Measurements from ENCODE around the gene ZDHHC13.

Gene ZDHHC13

DNA sequence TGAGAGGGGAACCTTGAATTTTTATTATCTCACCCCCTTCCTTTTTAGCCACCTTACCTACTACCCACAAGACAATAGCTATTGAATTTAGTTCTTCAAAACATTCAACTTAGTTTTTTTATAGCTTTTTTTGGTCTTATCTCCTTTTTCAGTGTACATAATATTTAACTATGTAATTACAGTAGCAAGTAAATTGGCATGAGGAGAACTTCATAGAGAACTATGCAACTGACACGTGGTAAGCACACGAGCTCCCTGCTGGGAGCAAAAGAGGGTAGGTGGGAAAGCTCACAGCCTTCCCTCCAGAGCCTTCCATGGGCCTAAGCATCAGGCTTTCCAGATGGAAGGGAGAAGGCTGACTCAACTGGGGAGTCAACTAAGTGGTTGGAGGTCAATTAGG lies 22.1 kb upstream of the ZDHHC13 start:
- Histone ChIP-seq H3K27ac (ENCODE audit: low read depth, low read length) (no peak overlapping the region), H3K36me3 (ENCODE audit: control insufficient read depth in 5 of 5, insufficient read depth in 5 of 5, low read length in 5 of 5) (no peaks in the 10 kb centered on the region), H3K9ac (ENCODE audit: low read length in 5 of 5) (no peak overlapping the region), H3K4me1 (ENCODE audit: control insufficient read depth in 5 of 5, insufficient read depth in 5 of 5, low read length in 5 of 5) (no peaks in the 10 kb centered on the region), H3K9me3 (ENCODE audit: control insufficient read depth in 5 of 5, low read length in 5 of 5) (no peaks in the 10 kb centered on the region), H3K27me3 (ENCODE audit: control insufficient read depth in 5 of 5, insufficient read depth in 4 of 5, low read length in 5 of 5) (peaks cover 0 to 5% (median 4%) of the 10 kb centered on the region in 5 donors), H3K4me3 (ENCODE audit: low read depth in 1 of 5, low read length in 5 of 5) (no peak overlapping the region)

DNA sequence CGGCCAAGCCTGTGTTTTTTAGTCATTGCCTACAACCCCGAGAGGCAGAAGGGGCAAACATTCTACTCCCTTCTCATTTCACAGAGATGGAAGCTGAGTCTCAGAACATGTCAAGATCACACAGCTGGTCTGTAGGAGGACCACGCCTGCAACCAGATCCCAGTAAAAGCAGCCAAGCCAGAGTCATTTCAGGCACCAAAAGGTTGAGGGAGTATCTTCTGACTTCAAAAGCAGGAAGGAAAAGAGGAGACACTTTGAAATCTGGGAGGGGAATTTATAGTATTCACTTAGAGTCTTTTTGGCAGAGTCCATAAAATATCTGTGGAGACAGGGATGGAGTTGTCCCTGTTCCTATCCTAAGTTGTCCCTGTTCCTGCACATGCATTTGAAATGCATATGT lies 17.9 kb upstream of the ZDHHC13 start:
- Histone ChIP-seq H3K36me3 (ENCODE audit: control insufficient read depth in 5 of 5, insufficient read depth in 5 of 5, low read length in 5 of 5) (no peaks in the 10 kb centered on the region), H3K4me3 (ENCODE audit: low read depth in 1 of 5, low read length in 5 of 5) (no peak overlapping the region), H3K4me1 (ENCODE audit: control insufficient read depth in 5 of 5, insufficient read depth in 5 of 5, low read length in 5 of 5) (no peaks in the 10 kb centered on the region), H3K9ac (ENCODE audit: low read length in 5 of 5) (no peak overlapping the region), H3K9me3 (ENCODE audit: control insufficient read depth in 5 of 5, low read length in 5 of 5) (peaks cover 0 to 6% (median 3%) of the 10 kb centered on the region in 5 donors), H3K27ac (ENCODE audit: low read depth, low read length) (no peak overlapping the region), H3K27me3 (ENCODE audit: control insufficient read depth in 5 of 5, insufficient read depth in 4 of 5, low read length in 5 of 5) (peaks cover 0 to 5% (median 2%) of the 10 kb centered on the region in 5 donors)

DNA sequence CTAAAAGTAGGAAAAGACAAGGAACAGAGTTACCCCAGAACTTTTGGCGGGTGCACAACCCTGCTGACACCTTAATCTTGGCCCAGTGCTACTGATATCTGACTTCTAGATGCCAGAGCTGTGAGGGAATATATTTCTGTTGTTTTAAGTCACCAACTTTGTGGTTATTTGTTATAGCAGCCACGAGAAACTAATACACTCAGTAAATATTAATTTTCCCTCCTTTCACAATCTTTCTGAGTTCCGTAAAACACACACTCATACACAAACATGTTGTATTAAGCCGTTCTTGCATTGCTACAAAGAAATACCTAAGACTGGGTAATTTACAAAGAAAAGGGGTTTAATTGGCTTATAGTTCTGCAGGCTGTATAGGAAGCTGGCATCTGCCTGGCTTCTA lies 16.1 kb upstream of the ZDHHC13 start:
- Histone ChIP-seq H3K9me3 (ENCODE audit: control insufficient read depth in 5 of 5, low read length in 5 of 5) (peaks cover 0 to 6% (median 3%) of the 10 kb centered on the region in 5 donors), H3K27ac (ENCODE audit: low read depth, low read length) (no peak overlapping the region), H3K4me3 (ENCODE audit: low read depth in 1 of 5, low read length in 5 of 5) (no peak overlapping the region), H3K9ac (ENCODE audit: low read length in 5 of 5) (no peak overlapping the region), H3K36me3 (ENCODE audit: control insufficient read depth in 5 of 5, insufficient read depth in 5 of 5, low read length in 5 of 5) (no peaks in the 10 kb centered on the region), H3K27me3 (ENCODE audit: control insufficient read depth in 5 of 5, insufficient read depth in 4 of 5, low read length in 5 of 5) (peaks cover 0 to 5% (median 2%) of the 10 kb centered on the region in 5 donors), H3K4me1 (ENCODE audit: control insufficient read depth in 5 of 5, insufficient read depth in 5 of 5, low read length in 5 of 5) (no peaks in the 10 kb centered on the region)

DNA sequence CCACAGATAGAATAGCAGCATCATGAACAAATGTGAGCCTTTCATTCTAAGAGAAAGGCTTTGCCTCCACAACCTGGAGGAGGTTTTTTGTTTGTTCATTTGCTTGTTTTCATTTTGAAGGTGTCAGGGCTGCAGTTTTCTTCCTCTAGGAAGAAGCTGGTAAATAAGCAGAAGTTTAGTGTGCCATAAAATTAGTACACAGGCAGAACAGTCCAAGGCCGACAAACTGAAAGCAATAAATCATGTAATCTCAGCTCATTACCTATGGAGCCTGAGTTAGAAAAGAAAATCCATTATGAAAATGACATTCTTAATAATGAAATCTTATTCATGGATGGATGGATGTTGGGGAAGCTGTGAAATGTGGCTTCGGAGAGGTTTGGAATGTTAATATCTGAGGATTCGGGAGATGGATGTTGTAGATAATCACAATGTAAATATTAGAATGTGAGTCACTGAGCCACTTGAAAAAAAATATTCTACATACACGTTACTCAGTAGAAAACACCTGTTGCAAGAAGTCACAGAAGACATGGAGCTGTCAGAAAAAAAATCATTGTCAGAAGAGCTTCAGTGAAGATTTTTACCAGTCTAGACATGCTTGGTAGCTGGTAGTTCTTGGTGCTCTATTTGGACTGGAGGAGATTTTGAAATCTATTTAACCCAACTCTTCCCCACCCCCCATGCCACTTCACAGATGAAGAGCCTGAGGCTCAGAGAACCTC lies 15.0 kb upstream of the ZDHHC13 start:
- Histone ChIP-seq H3K27me3 (ENCODE audit: control insufficient read depth in 5 of 5, insufficient read depth in 4 of 5, low read length in 5 of 5) (peaks cover 0 to 5% (median 0%) of the 10 kb centered on the region in 5 donors), H3K36me3 (ENCODE audit: control insufficient read depth in 5 of 5, insufficient read depth in 5 of 5, low read length in 5 of 5) (no peaks in the 10 kb centered on the region), H3K4me1 (ENCODE audit: control insufficient read depth in 5 of 5, insufficient read depth in 5 of 5, low read length in 5 of 5) (no peaks in the 10 kb centered on the region), H3K4me3 (ENCODE audit: low read depth in 1 of 5, low read length in 5 of 5) (no peak overlapping the region), H3K9ac (ENCODE audit: low read length in 5 of 5) (no peak overlapping the region), H3K27ac (ENCODE audit: low read depth, low read length) (no peak overlapping the region), H3K9me3 (ENCODE audit: control insufficient read depth in 5 of 5, low read length in 5 of 5) (peaks cover 0 to 6% (median 3%) of the 10 kb centered on the region in 5 donors)

DNA sequence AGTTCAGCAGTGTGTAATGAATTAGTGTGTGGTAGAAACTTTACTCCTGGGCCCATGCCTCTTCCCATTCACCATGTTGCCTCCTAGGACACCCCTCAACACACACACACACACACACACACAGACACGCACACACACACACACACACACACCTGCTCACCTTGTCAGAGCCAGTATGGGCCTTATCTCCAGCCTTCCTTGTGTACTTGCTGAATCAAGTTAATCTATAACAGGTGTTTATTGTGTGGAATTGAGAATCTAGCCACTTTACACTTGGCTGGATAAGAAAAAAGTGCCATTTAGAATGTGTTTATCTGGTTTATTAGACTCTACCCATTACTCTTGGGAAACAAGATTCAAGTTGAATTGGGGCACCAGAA lies 14.5 kb upstream of the ZDHHC13 start:
- peaks cover 0 to 6% (median 3%) of the 10 kb centered on the region in 5 donors for H3K9me3 ChIP-seq (ENCODE audit: control insufficient read depth in 5 of 5, low read length in 5 of 5)
- peaks cover 0 to 2% (median 0%) of the 10 kb centered on the region in 5 donors for H3K27me3 ChIP-seq (ENCODE audit: control insufficient read depth in 5 of 5, insufficient read depth in 4 of 5, low read length in 5 of 5)
- H3K4me3 ChIP-seq (ENCODE audit: low read depth in 1 of 5, low read length in 5 of 5): no peak overlapping the region
- no peaks in the 10 kb centered on the region for H3K4me1 ChIP-seq (ENCODE audit: control insufficient read depth in 5 of 5, insufficient read depth in 5 of 5, low read length in 5 of 5)
- H3K9ac ChIP-seq (ENCODE audit: low read length in 5 of 5): no peak overlapping the region
- H3K36me3 ChIP-seq (ENCODE audit: control insufficient read depth in 5 of 5, insufficient read depth in 5 of 5, low read length in 5 of 5): no peaks in the 10 kb centered on the region
- no peak overlapping the region for H3K27ac ChIP-seq (ENCODE audit: low read depth, low read length)

DNA sequence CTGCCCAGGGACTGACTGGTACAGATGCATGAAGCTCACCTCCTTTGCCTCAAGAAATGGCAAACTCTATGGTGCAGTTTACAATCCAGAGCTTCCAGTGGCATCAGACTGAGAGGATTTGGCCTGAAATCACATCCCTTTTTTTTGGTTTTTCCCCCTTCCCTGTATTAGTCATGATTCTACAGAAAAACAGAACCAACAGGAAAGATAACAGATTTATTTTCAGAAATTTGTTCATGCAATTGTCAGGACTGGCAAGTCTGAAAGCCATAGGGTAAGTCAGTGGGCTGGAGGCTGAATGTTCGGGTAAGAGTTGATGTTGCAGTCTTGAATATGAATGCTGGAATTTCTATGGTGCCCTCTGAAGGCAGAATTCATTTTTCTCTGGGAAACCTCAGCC lies 12.0 kb upstream of the ZDHHC13 start:
- no peak overlapping the region for H3K4me3 ChIP-seq (ENCODE audit: low read depth in 1 of 5, low read length in 5 of 5)
- no peak overlapping the region for H3K9ac ChIP-seq (ENCODE audit: low read length in 5 of 5)
- no peaks in the 10 kb centered on the region for H3K36me3 ChIP-seq (ENCODE audit: control insufficient read depth in 5 of 5, insufficient read depth in 5 of 5, low read length in 5 of 5)
- peaks cover 0 to 6% (median 0%) of the 10 kb centered on the region in 5 donors for H3K27me3 ChIP-seq (ENCODE audit: control insufficient read depth in 5 of 5, insufficient read depth in 4 of 5, low read length in 5 of 5)
- peaks cover 0 to 6% (median 3%) of the 10 kb centered on the region in 5 donors for H3K9me3 ChIP-seq (ENCODE audit: control insufficient read depth in 5 of 5, low read length in 5 of 5)
- no peak overlapping the region for H3K27ac ChIP-seq (ENCODE audit: low read depth, low read length)
- no peaks in the 10 kb centered on the region for H3K4me1 ChIP-seq (ENCODE audit: control insufficient read depth in 5 of 5, insufficient read depth in 5 of 5, low read length in 5 of 5)

DNA sequence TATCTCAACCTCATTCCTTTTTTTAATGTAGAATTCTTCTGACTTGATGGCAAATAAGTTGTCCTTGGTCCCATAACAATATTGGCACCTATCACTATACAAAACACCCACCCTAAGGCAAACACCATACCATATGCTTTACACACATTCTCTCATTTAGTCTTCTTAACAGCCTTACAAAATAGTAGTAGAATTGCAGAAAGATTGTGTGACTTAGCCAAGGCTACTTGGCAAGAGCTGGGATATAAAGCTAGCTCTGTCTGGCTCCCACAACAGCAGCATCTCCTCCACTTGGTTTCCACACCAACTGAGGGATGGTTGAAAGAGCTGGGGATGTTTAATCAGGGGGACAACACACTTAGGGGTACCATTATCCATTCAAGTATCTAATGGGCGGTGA lies 9.8 kb upstream of the ZDHHC13 start:
- H3K27me3 ChIP-seq (ENCODE audit: control insufficient read depth in 5 of 5, insufficient read depth in 4 of 5, low read length in 5 of 5): peaks cover 0 to 9% (median 0%) of the 10 kb centered on the region in 5 donors
- H3K27ac ChIP-seq (ENCODE audit: low read depth, low read length): no peak overlapping the region
- H3K4me3 ChIP-seq (ENCODE audit: low read depth in 1 of 5, low read length in 5 of 5): no peak overlapping the region
- H3K36me3 ChIP-seq (ENCODE audit: control insufficient read depth in 5 of 5, insufficient read depth in 5 of 5, low read length in 5 of 5): no peaks in the 10 kb centered on the region
- no peaks in the 10 kb centered on the region for H3K4me1 ChIP-seq (ENCODE audit: control insufficient read depth in 5 of 5, insufficient read depth in 5 of 5, low read length in 5 of 5)
- no peaks in the 10 kb centered on the region for H3K9me3 ChIP-seq (ENCODE audit: control insufficient read depth in 5 of 5, low read length in 5 of 5)
- no peak overlapping the region for H3K9ac ChIP-seq (ENCODE audit: low read length in 5 of 5)

DNA sequence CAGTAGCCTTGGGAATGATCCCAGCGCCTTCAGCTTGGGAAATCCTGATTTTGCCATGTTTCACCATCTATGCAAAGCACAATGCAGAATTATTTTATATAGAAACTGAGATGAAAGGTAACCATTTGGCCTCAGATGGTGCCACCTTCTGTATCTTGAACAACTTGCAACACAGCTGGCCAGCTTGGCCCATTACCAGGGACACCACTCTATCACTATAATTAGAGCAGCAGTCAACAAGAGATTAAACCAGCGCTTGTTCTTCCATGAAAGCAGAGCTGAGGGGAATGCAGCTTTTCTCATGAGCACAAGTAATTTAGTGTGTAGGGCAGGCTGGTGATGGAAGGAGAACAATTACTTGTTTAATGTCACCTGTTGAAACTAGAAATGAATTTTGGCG lies 6.7 kb upstream of the ZDHHC13 start:
- Histone ChIP-seq H3K36me3 (ENCODE audit: control insufficient read depth in 5 of 5, insufficient read depth in 5 of 5, low read length in 5 of 5) (no peaks in the 10 kb centered on the region), H3K27ac (ENCODE audit: low read depth, low read length) (no peak overlapping the region), H3K4me3 (ENCODE audit: low read depth in 1 of 5, low read length in 5 of 5) (no peak overlapping the region), H3K9me3 (ENCODE audit: control insufficient read depth in 5 of 5, low read length in 5 of 5) (no peaks in the 10 kb centered on the region), H3K27me3 (ENCODE audit: control insufficient read depth in 5 of 5, insufficient read depth in 4 of 5, low read length in 5 of 5) (peaks cover 0 to 9% (median 0%) of the 10 kb centered on the region in 5 donors), H3K4me1 (ENCODE audit: control insufficient read depth in 5 of 5, insufficient read depth in 5 of 5, low read length in 5 of 5) (peaks cover 0 to 4% (median 0%) of the 10 kb centered on the region in 5 donors), H3K9ac (ENCODE audit: low read length in 5 of 5) (no peak overlapping the region)

DNA sequence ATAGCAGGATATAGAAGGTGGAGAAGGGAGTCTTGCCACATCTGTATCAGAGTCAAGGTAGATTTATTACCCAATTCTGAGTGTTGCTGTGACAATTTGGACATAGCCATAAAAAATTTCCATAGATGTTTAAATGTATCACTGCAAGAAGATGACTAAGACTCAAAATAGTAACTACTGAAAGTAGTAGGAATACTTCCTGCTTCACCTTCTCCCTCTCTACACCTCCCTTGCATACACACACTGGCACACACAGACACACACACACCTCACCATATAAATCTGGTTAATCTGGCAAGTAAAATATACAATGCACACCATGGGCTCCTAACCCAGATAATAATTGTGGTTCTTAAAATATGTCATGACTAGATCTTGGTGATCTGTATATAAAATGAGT lies 5.2 kb upstream of the ZDHHC13 start:
- H3K4me3 ChIP-seq (ENCODE audit: low read depth in 1 of 5, low read length in 5 of 5): no peak overlapping the region
- peaks cover 0 to 10% (median 5%) of the 10 kb centered on the region in 5 donors for H3K4me1 ChIP-seq (ENCODE audit: control insufficient read depth in 5 of 5, insufficient read depth in 5 of 5, low read length in 5 of 5)
- no peak overlapping the region for H3K9ac ChIP-seq (ENCODE audit: low read length in 5 of 5)
- no peak overlapping the region for H3K27ac ChIP-seq (ENCODE audit: low read depth, low read length)
- H3K9me3 ChIP-seq (ENCODE audit: control insufficient read depth in 5 of 5, low read length in 5 of 5): no peaks in the 10 kb centered on the region
- H3K27me3 ChIP-seq (ENCODE audit: control insufficient read depth in 5 of 5, insufficient read depth in 4 of 5, low read length in 5 of 5): peaks cover 0 to 9% (median 0%) of the 10 kb centered on the region in 5 donors
- H3K36me3 ChIP-seq (ENCODE audit: control insufficient read depth in 5 of 5, insufficient read depth in 5 of 5, low read length in 5 of 5): no peaks in the 10 kb centered on the region

DNA sequence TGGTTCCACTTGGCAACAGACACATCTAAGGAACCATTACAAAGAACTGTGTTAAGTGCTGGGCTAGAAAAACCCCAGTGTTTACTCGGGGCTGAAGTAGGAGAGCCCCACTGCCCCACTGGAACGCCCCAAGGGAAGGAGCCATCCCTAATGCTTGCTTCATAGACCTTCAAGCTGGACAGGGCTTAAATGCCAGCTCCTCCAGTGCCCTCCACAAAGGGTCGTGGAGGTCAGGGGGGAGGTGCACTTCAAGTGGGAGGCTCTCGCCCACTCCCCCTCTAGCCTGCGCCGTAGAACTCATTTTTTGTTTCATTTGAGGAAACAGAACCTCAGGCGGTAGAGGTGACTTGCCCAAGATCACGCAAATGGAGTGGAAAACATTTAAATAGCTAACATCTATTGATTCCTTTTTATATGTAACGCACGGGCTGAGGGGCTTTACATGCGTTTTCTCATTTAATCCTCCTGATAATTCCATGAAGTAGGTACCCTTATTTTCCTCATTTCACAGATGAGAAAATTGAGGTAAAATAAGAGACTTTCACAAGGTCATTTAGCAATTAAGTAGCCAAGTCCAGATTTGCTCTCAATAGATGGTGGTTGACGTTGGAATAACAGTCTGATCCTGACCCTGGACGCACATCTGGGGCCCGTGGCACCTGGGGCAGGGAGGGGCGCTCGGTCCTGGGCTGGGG lies 545 bp upstream of the ZDHHC13 start:
- H3K27ac ChIP-seq (ENCODE audit: low read depth, low read length): no peak overlapping the region
- H3K9ac ChIP-seq (ENCODE audit: low read length in 5 of 5): peak overlapping the region in 4 of 5 donors; percentile 66 to 79 (median 72)
- H3K9me3 ChIP-seq (ENCODE audit: control insufficient read depth in 5 of 5, low read length in 5 of 5): no peaks in the 10 kb centered on the region
- peaks cover 0 to 7% (median 0%) of the 10 kb centered on the region in 5 donors for H3K27me3 ChIP-seq (ENCODE audit: control insufficient read depth in 5 of 5, insufficient read depth in 4 of 5, low read length in 5 of 5)
- peaks cover 0 to 21% (median 15%) of the 10 kb centered on the region in 5 donors for H3K4me1 ChIP-seq (ENCODE audit: control insufficient read depth in 5 of 5, insufficient read depth in 5 of 5, low read length in 5 of 5)
- no peaks in the 10 kb centered on the region for H3K36me3 ChIP-seq (ENCODE audit: control insufficient read depth in 5 of 5, insufficient read depth in 5 of 5, low read length in 5 of 5)
- H3K4me3 ChIP-seq (ENCODE audit: low read depth in 1 of 5, low read length in 5 of 5): peak overlapping the region in 4 of 5 donors; percentile 69 to 83 (median 80)
